HEK293 (cell line): ENCODE data around the gene PTGIR.

Source experiments
- CTCF ChIA-PET: fragments of 350-600 bp; formaldehyde crosslinking; extraction: SDS; loops from one replicate; lab custom pipeline; 2021; ENCODE audit warnings: antibody characterized with exemption; lab: Yijun Ruan, JAX
- POLR2A ChIA-PET: fragments of 300-600 bp; formaldehyde crosslinking; extraction: SDS; loops from one replicate; lab custom pipeline; 2020; ENCODE audit warnings: antibody characterized with exemption, inconsistent platforms; lab: Yijun Ruan, JAX
- H3K27ac ChIP-seq: fragments of 200-500 bp; sonication (Bioruptor generic); 2 replicates; pipeline ENCODE4 v1.5.1; 2014; ENCODE audit warnings: low read depth, low read length, control low read depth, inconsistent platforms; ENCODE audit errors: extremely low read depth
- H3K36me3 ChIP-seq, 2 experiments: fragments of 200-500 bp in 1 of 2; sonication (Bioruptor generic) in 1 of 2; 1 replicate in 1 of 2; 2 replicates in 1 of 2; pipeline ENCODE4 v1.5.1; 2014 to 2017; ENCODE audit warnings: inconsistent platforms in 2 of 2, low read length in 2 of 2; ENCODE audit not compliant: control insufficient read depth in 2 of 2, insufficient read depth in 1 of 2
- H3K4me1 ChIP-seq: fragments of 200-500 bp; sonication (Bioruptor generic); 2 replicates; pipeline ENCODE4 v1.5.1; 2014; ENCODE audit warnings: mild to moderate bottlenecking, low read length, inconsistent platforms; ENCODE audit not compliant: control insufficient read depth, insufficient read depth
- H3K4me3 ChIP-seq: 2 replicates; pipeline ENCODE4 v1.5.1; 2011; ENCODE audit warnings: low read depth, mild to moderate bottlenecking, control low read depth, low read length, moderate library complexity
- H3K9me3 ChIP-seq: fragments of 200-500 bp; sonication (Bioruptor generic); 2 replicates; pipeline ENCODE4 v1.5.1; 2014; ENCODE audit warnings: low read depth, low read length, inconsistent platforms; ENCODE audit not compliant: control insufficient read depth, insufficient read depth
- GLIS1 ChIP-seq: fragments of 450-650 bp; formaldehyde crosslinking; IDR thresholded peaks from 2 replicates; pipeline ENCODE4 v1.5.1; 2016; ENCODE audit warnings: missing biosample characterization, missing genetic modification characterization
- KLF1 ChIP-seq: fragments of 450-650 bp; formaldehyde crosslinking; IDR thresholded peaks from 2 replicates; pipeline ENCODE4 v1.5.1; 2016; ENCODE audit warnings: missing biosample characterization, missing genetic modification characterization
- KLF8 ChIP-seq: fragments of 450-650 bp; formaldehyde crosslinking; IDR thresholded peaks from 2 replicates; pipeline ENCODE4 v1.5.1; 2016; ENCODE audit warnings: missing biosample characterization, missing genetic modification characterization
- KLF9 ChIP-seq: fragments of 450-650 bp; formaldehyde crosslinking; IDR thresholded peaks from 2 replicates; pipeline ENCODE4 v1.5.1; 2016; ENCODE audit warnings: missing biosample characterization, missing genetic modification characterization, low read depth
- OSR2 ChIP-seq: fragments of 450-650 bp; formaldehyde crosslinking; IDR thresholded peaks from 2 replicates; pipeline ENCODE4 v1.5.1; 2016; ENCODE audit warnings: missing biosample characterization, missing genetic modification characterization
- OVOL3 ChIP-seq: fragments of 450-650 bp; formaldehyde crosslinking; IDR thresholded peaks from 2 replicates; pipeline ENCODE4 v1.5.1; 2016; ENCODE audit warnings: missing biosample characterization, missing genetic modification characterization
- PRDM10 ChIP-seq: fragments of 450-650 bp; formaldehyde crosslinking; IDR thresholded peaks from 2 replicates; pipeline ENCODE4 v1.5.1; 2016; ENCODE audit warnings: missing biosample characterization, missing genetic modification characterization
- SP2 ChIP-seq: fragments of 450-650 bp; formaldehyde crosslinking; IDR thresholded peaks from 2 replicates; pipeline ENCODE4 v1.5.1; 2016; ENCODE audit warnings: missing biosample characterization, missing genetic modification characterization
- SP3 ChIP-seq: fragments of 450-650 bp; formaldehyde crosslinking; IDR thresholded peaks from 2 replicates; pipeline ENCODE4 v1.5.1; 2016; ENCODE audit warnings: missing biosample characterization, missing genetic modification characterization
- ZBTB20 ChIP-seq: fragments of 450-650 bp; formaldehyde crosslinking; IDR thresholded peaks from 2 replicates; pipeline ENCODE4 v1.5.1; 2016; ENCODE audit warnings: missing biosample characterization, missing genetic modification characterization
- ZBTB7A ChIP-seq: fragments of 450-650 bp; formaldehyde crosslinking; IDR thresholded peaks from 2 replicates; pipeline ENCODE4 v1.5.1; 2016; ENCODE audit warnings: low read depth, missing biosample characterization, missing genetic modification characterization
- ZNF10 ChIP-seq: fragments of 450-650 bp; formaldehyde crosslinking; IDR thresholded peaks from 2 replicates; pipeline ENCODE4 v1.5.1; 2017; ENCODE audit warnings: missing biosample characterization, missing genetic modification characterization
- ZNF140 ChIP-seq: fragments of 450-650 bp; formaldehyde crosslinking; IDR thresholded peaks from 2 replicates; pipeline ENCODE4 v1.5.1; 2016; ENCODE audit warnings: missing biosample characterization, missing genetic modification characterization
- ZNF157 ChIP-seq: fragments of 450-650 bp; formaldehyde crosslinking; IDR thresholded peaks from 2 replicates; pipeline ENCODE4 v1.5.1; 2016; ENCODE audit warnings: missing biosample characterization, missing genetic modification characterization
- ZNF335 ChIP-seq: fragments of 450-650 bp; formaldehyde crosslinking; conservative IDR thresholded peaks from 2 replicates; pipeline ENCODE4 v1.5.1; 2016; ENCODE audit warnings: missing biosample characterization, missing genetic modification characterization
- ZNF501 ChIP-seq: fragments of 450-650 bp; formaldehyde crosslinking; IDR thresholded peaks from 2 replicates; pipeline ENCODE4 v1.5.1; 2016; ENCODE audit warnings: missing biosample characterization, missing genetic modification characterization
- ZNF518A ChIP-seq: fragments of 450-650 bp; formaldehyde crosslinking; conservative IDR thresholded peaks from 2 replicates; pipeline ENCODE4 v1.5.1; 2016; ENCODE audit warnings: low read depth, missing biosample characterization, missing genetic modification characterization
- ZNF585B ChIP-seq: fragments of 450-650 bp; formaldehyde crosslinking; IDR thresholded peaks from 2 replicates; pipeline ENCODE4 v1.5.1; 2016; ENCODE audit warnings: missing biosample characterization, missing genetic modification characterization
- ZNF629 ChIP-seq: fragments of 450-650 bp; formaldehyde crosslinking; IDR thresholded peaks from 2 replicates; pipeline ENCODE4 v1.5.1; 2017; ENCODE audit warnings: missing biosample characterization, missing genetic modification characterization
- ZNF660 ChIP-seq: fragments of 450-650 bp; IDR thresholded peaks from 2 replicates; pipeline ENCODE4 v1.5.1; 2018; ENCODE audit warnings: missing biosample characterization, mild to moderate bottlenecking, missing genetic modification characterization
- ZNF664 ChIP-seq: fragments of 450-650 bp; formaldehyde crosslinking; IDR thresholded peaks from 2 replicates; pipeline ENCODE4 v1.5.1; 2016; ENCODE audit warnings: missing biosample characterization, missing genetic modification characterization
- ZSCAN30 ChIP-seq: fragments of 450-650 bp; IDR thresholded peaks from 2 replicates; pipeline ENCODE4 v1.5.1; 2018; ENCODE audit warnings: missing biosample characterization, mild to moderate bottlenecking, missing genetic modification characterization, moderate library complexity
- ZXDB ChIP-seq: fragments of 450-650 bp; formaldehyde crosslinking; IDR thresholded peaks from 2 replicates; pipeline ENCODE4 v1.5.1; 2016; ENCODE audit warnings: missing biosample characterization, missing genetic modification characterization
- TF ChIP-seq, protein P1 (sequence below): fragments of 450-650 bp; formaldehyde crosslinking; IDR thresholded peaks from 2 replicates; pipeline ENCODE4 v1.5.1; 2016; ENCODE audit warnings: missing biosample characterization, missing genetic modification characterization

Gene PTGIR

GRCh38 chr19:46634045-46634655 lies 9.3 kb upstream of the PTGIR start:
- peaks cover 3% of the 10 kb centered on the region; the same call in 1 of the 2 replicates for H3K4me1 ChIP-seq
- CTCF ChIA-PET, result interaction anchor here (1.1 to 6.9 kb wide), 3 partner anchors 13 to 28 kb away, joined by 6 to 95 read pairs (median 45); partner anchors contain the start of gene DACT3
- H3K27ac ChIP-seq, result no peak overlapping the region
- no peaks in the 10 kb centered on the region for H3K9me3 ChIP-seq
- peak overlapping the region; percentile 33 for H3K4me3 ChIP-seq
- TF ChIP-seq ZNF664 (tag by site-specific recombination) (no peak), ZNF629 (tag by site-specific recombination) (peak; percentile 57), SP3 (tag by site-specific recombination) (peak; percentile 90), GLIS1 (peak; percentile 71), KLF1 (peak; percentile 47), PRDM10 (tag by site-specific recombination) (peak; percentile 84), ZBTB20 (tag by site-specific recombination) (peak; percentile 27; the same call in 1 of the 2 replicates), SP2 (tag by site-specific recombination) (peak; percentile 80), KLF9 (tag by site-specific recombination) (peak; percentile 80), ZNF10 (tag by site-specific recombination) (no peak), ZNF660 (peak; percentile 22; the same call in 1 of the 2 replicates), ZNF157 (tag by site-specific recombination) (no peak), ZNF501 (tag by site-specific recombination) (no peak), ZXDB (peak; percentile 86), KLF8 (tag by site-specific recombination) (peak; percentile 66), ZNF140 (no peak), OVOL3 (tag by site-specific recombination) (no peak), ZSCAN30 (tag by site-specific recombination) (no peak), OSR2 (tag by site-specific recombination) (0 out of 2 replicates have a peak, but pooled peaks have one; percentile 6), ZNF335 (tag by site-specific recombination) (0 out of 2 replicates have a peak, but pooled peaks have one; percentile 18), ZNF518A (no peak), ZNF585B (tag by site-specific recombination) (no peak), ZBTB7A (tag by site-specific recombination) (no peak)
- TF ChIP-seq, protein P1, sequence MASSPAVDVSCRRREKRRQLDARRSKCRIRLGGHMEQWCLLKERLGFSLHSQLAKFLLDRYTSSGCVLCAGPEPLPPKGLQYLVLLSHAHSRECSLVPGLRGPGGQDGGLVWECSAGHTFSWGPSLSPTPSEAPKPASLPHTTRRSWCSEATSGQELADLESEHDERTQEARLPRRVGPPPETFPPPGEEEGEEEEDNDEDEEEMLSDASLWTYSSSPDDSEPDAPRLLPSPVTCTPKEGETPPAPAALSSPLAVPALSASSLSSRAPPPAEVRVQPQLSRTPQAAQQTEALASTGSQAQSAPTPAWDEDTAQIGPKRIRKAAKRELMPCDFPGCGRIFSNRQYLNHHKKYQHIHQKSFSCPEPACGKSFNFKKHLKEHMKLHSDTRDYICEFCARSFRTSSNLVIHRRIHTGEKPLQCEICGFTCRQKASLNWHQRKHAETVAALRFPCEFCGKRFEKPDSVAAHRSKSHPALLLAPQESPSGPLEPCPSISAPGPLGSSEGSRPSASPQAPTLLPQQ, result peak; percentile 15; the same call in 1 of the 2 replicates
- H3K36me3 ChIP-seq, result no peaks in the 10 kb centered on the region
- POLR2A ChIA-PET, result no interaction called here
